HT-29 (cell line): Measurements from ENCODE around the gene CSPG4. TPM values are rescaled to one million over a fixed set of nuclear protein-coding genes. Genes with fewer than 3 reads are reported as not detected.
A peak's percentile ranks its signal among the peaks of the same experiment; 100 is the strongest.

ENCODE experiments used
- DNase-seq: peaks from one replicate; pipeline ENCODE4 v3.0.0-alpha.2; 2015; ENCODE audit warnings: low spot score
- total RNA-seq: library from RNA; depleted of rRNA; stranded (reverse); fragments of >200 nt; shearing (Covaris generic); gene quantifications from 2 replicates; pipeline ENCODE4 v1.2.3, GENCODE V29; 2014; rRNA removed

CSPG4 gene
- total RNA-seq, 1 experiment from 2014 or later, result 10.7 TPM

- DNase-seq, result peak; percentile 96
Measured at GRCh38 chr15:75625542-75626347, 86.9 kb downstream of the CSPG4 start, which contains the start of gene SNUPN. Gene SNUPN, minus strand, starts transcription at chr15:75625725. Its CDS starts 4,674 bp downstream, at chr15:75621051.

Other genes with a start within 250 kb of the CSPG4 start
- gene PTPN9, start 133.5 kb downstream of the CSPG4 start, total RNA-seq, result 22.8 and 28.2 TPM in 2 replicates
- gene SNUPN, start 87.1 kb downstream of the CSPG4 start, total RNA-seq, result 27.2 and 30.6 TPM in 2 replicates
- gene IMP3, start 72.6 kb downstream of the CSPG4 start, total RNA-seq, result 186 and 250 TPM in 2 replicates
- gene SNX33, start 64.9 kb downstream of the CSPG4 start, total RNA-seq, result 25.6 and 27.3 TPM in 2 replicates
- gene UBE2Q2, start 130.6 kb upstream of the CSPG4 start, total RNA-seq, result 23.8 and 40.0 TPM in 2 replicates
- gene FBXO22, start 191.0 kb upstream of the CSPG4 start, total RNA-seq, result 51.1 and 60.1 TPM in 2 replicates